ENCODE measurements around the gene AFP.
"Not testable (repeated sequence)": the region's sequence is repeated elsewhere in the genome, so short reads cannot be mapped to it uniquely, and the experiment has no call there.

Gene AFP

GRCh38 chr4:73435984-73436383 is at the start of gene AFP:
Gene AFP (plus strand): TSS chr4:73436221. CDS start chr4:73436263, 42 bp downstream.
- DNase-seq (ENCODE audit: low spot score): no peak
- FAIRE-seq: no peak

GRCh38 chr4:73387552-73387951 is 48.5 kb upstream of the AFP start:
- DNase-seq (ENCODE audit: low spot score) (no peak), FAIRE-seq (no peak)

GRCh38 chr4:73388887-73389286 is 47.1 kb upstream of the AFP start:
- DNase-seq (ENCODE audit: low spot score) (no peak), FAIRE-seq (no peak)

GRCh38 chr4:73389663-73390062 is 46.4 kb upstream of the AFP start:
- not testable (repeated sequence) for DNase-seq (ENCODE audit: low spot score); FAIRE-seq

- DNase-seq (ENCODE audit: low spot score) (no peak), FAIRE-seq (no peak)
These were observed 44.2 kb upstream of the AFP start for GRCh38 chr4:73391774-73392173.

GRCh38 chr4:73392936-73393335 is 43.1 kb upstream of the AFP start:
- no peak for FAIRE-seq
- DNase-seq (ENCODE audit: low spot score): no peak

GRCh38 chr4:73396304-73396703 is 39.7 kb upstream of the AFP start:
- DNase-seq (ENCODE audit: low spot score) (no peak), FAIRE-seq (no peak)

GRCh38 chr4:73396993-73397972 is 38.7 kb upstream of the AFP start:
- FAIRE-seq: no peak

GRCh38 chr4:73401412-73401811 is 34.6 kb upstream of the AFP start:
- FAIRE-seq: no peak
- no peak for DNase-seq (ENCODE audit: low spot score)

More at GRCh38 chr4:73396993-73397972, 38.7 kb upstream of the AFP start:
- DNase-seq (ENCODE audit: low spot score): no peak

GRCh38 chr4:73404042-73404441 is 32.0 kb upstream of the AFP start, which contains the start of gene ALB:
Gene ALB (plus strand): TSS chr4:73404287. CDS start chr4:73404328, 41 bp downstream.
- FAIRE-seq (no peak), DNase-seq (ENCODE audit: low spot score) (no peak)

- no peak for DNase-seq (ENCODE audit: low spot score)
- FAIRE-seq: no peak
These were observed 31.6 kb upstream of the AFP start for GRCh38 chr4:73404457-73404856.

- FAIRE-seq (no peak), DNase-seq (ENCODE audit: low spot score) (no peak)
These were observed 30.9 kb upstream of the AFP start for GRCh38 chr4:73405138-73405537.

GRCh38 chr4:73406548-73406875 is 29.5 kb upstream of the AFP start:
- FAIRE-seq (no peak), DNase-seq (ENCODE audit: low spot score) (no peak)

- no peak for DNase-seq (ENCODE audit: low spot score)
- FAIRE-seq: no peak
These were observed 28.8 kb upstream of the AFP start for GRCh38 chr4:73407227-73407673.

GRCh38 chr4:73408181-73408867 is 27.7 kb upstream of the AFP start:
- FAIRE-seq: no peak
- DNase-seq (ENCODE audit: low spot score): no peak

- FAIRE-seq (no peak), DNase-seq (ENCODE audit: low spot score) (no peak)
These were observed 26.8 kb upstream of the AFP start for GRCh38 chr4:73409012-73409862.

GRCh38 chr4:73409978-73410548 is 26.0 kb upstream of the AFP start:
- FAIRE-seq (no peak), DNase-seq (ENCODE audit: low spot score) (no peak)

GRCh38 chr4:73410916-73411730 is 24.9 kb upstream of the AFP start:
- no peak for FAIRE-seq
- no peak for DNase-seq (ENCODE audit: low spot score)

- no peak for FAIRE-seq
- DNase-seq (ENCODE audit: low spot score): no peak
These were observed 24.1 kb upstream of the AFP start for GRCh38 chr4:73411731-73412414.

- no peak for FAIRE-seq
These were observed 22.7 kb upstream of the AFP start for GRCh38 chr4:73413294-73413755.

More at GRCh38 chr4:73413294-73413755, 22.7 kb upstream of the AFP start:
- DNase-seq (ENCODE audit: low spot score): no peak
